HG03460 (cell line): ENCODE data around the gene ZNF274.
"Not testable (repeated sequence)": the region's sequence is repeated elsewhere in the genome, so short reads cannot be mapped to it uniquely, and the experiment has no call there.

ENCODE experiments used
- ATAC-seq: cut with Tn5 transposase; IDR thresholded peaks from one replicate; pipeline ENCODE4 v1.9.1; 2021; ENCODE audit not compliant: unreplicated experiment

ZNF274 gene

DNA sequence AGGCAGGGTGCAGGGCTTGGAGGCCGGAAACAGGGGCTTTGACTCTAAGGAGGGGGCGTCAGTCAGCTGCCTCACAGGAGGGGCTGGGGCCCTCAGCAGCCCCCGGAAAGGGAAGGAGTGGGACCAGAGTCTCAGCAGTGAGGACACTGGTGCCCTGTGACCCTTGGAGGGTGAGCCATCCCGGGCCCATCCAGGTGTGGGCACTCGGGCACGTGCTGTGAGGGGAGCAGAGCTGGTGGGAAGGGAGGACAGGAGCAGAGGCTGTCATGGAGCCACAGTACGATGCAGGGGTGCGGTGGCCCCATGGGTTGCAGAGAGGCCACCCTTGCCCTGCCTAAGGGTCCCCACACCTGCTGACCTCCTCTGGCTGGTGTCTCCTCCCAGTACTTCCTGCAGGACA lies 26.7 kb downstream of the ZNF274 start:
- ATAC-seq = no peak

DNA sequence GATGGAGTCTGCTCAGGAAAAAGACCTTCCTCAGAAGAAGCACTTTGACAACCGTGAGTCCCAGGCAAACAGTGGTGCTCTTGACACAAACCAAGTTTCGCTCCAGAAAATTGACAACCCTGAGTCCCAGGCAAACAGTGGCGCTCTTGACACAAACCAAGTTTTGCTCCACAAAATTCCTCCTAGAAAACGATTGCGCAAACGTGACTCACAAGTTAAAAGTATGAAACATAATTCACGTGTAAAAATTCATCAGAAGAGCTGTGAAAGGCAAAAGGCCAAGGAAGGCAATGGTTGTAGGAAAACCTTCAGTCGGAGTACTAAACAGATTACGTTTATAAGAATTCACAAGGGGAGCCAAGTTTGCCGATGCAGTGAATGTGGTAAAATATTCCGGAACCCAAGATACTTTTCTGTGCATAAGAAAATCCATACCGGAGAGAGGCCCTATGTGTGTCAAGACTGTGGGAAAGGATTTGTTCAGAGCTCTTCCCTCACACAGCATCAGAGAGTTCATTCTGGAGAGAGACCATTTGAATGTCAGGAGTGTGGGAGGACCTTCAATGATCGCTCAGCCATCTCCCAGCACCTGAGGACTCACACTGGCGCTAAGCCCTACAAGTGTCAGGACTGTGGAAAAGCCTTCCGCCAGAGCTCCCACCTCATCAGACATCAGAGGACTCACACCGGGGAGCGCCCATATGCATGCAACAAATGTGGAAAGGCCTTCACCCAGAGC lies 29.6 kb downstream of the ZNF274 start:
- no peak for ATAC-seq

DNA sequence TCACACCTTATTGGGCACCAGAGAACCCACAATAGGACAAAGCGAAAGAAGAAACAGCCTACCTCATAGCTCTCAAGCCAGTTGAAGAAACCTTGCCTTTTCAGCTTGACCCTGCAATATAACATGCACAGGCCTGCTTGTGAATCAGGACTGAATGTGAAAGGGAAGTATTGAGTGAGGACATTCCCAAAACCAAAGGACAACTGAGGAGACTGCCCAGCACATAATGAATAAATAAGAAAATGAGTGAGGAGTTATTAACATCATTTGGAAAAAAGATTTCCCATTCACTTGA lies 30.2 kb downstream of the ZNF274 start:
- ATAC-seq = no peak

DNA sequence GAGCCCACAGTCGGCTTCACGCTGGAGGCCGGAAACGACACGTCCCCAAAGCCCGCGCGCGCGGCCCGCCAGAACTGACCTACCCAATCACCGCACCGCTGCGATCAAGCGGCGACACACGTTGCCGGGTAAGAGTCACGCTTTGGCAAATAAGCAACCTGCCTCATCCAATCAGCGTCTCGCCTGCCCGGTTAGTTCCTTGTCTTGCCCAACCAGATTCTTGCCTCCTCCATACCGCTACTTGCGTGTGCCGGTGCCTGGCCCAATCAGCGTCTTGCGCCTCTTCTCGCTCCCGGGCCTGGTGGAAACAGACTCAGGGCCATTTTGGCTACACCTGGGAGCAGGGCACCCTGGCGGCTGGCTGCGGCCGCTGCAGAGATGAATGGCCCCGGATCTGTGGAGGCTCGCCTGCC lies 34.2 kb downstream of the ZNF274 start:
- no peak for ATAC-seq

DNA sequence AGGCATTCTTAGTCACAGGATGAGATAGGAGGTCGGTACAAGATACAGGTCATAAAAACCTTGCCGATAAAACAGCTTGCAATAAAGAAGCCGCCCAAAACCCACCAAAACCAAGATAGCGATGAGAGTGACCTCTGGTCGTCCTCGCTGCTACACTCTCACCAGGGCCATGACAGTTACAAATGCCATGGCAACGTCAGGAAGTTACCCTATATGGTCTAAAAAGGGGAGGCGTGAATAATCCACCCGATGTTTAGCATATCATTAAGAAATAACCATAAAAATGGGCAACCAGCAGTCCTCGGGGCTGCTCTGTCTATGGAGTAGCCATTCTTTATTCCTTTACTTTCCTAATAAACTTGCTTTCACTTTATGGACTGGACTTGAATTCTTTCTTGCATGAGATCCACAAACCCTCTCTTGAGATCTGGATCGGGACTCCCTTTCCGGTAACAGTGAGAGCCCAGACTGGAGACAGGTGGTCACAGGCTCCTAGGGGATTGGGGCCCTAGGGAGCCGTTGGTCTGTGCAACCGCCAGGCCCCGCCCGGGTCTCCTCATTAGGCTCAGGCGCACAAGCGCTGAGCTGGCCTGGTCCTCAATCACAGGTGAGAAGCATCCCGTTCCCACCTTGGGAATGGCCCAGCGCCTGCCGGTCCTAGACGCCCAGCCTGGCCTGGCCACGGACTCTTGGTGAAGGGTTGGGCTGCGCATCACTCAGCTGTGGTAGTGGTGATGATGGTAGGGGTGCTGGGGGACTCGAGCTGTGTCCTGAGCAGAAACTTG lies 34.9 kb downstream of the ZNF274 start:
- ATAC-seq = no peak

DNA sequence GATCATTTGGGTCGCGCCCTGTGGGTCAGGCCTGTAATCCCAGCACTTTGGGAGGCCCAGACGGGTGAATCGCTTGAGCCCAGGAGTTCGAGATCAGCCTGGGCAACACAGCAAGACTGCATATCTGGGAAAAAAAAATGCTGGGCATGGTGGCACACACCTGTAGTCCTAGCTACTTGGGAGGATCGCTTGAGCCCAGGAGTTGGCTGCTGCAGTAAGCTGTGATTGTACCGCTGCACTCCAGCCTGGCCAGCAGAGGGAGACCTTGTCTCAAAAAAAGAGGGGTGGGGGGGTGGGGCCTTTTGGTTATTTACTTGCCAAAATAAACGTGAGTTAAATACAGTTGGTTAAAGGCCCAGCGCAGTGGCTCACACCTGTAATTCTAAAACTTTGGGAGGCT lies 36.0 kb downstream of the ZNF274 start:
- ATAC-seq = no peak

DNA sequence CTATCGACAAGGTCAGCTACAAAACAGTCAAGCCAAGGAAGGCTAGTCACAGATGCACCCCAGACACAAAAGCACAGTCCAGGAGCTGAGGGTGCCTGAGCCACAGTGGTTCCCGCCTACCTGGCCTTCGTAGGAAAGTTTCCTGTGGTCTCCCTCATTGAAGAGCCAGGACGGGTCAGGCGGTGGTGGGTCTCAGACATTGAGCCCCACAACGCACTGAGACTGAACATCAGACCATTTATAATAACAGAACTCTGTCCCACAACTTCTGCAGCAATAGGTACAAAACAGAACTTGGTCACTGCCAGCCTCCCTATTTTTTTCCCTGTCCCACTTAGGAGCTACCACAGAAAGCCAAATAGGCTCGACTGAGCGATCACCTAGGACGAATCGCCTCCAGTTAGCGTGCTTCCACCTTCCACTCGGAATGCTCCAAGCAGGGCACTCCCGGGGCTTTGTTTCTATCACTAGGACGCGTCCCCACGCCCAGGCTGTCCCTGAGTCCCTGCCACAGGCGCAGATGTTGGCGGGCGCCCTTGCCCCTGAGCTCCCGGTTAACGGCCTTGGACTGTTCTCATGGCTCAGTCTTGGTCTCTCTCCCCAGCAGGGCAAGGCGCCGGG lies 45.2 kb downstream of the ZNF274 start:
- ATAC-seq = no peak

DNA sequence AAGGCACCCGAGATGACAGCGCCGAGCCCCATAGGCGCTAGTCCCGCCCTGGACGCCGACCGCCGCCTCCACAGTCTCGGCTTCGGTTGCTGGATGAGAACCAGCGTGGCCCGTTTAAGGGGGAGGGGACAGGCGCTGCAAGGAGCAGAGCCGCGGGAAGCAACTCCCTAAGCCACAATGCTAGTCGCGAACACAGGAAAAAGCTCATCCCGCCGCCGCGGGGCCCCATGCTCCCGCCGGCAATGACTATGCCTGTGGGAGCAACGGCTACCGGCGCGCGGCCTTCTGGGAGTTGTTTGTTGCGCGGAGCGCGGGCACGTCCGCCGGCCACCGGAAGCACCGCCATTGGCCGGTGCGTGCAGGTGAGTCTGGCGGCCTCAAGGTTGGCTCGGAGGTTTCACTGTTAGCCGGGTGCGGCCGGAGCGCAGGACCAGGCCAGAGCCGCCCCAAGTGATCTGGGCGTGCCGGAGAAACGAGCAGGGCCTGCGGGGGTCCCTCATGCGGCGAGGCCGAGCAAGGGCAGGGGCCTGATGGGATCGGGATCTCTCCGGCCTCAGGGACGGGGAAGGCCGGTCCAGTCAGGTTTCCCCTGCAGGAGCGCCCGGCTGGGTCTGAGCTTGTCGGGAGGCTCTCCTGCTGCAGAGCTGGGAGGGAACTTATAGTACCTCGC lies 45.9 kb downstream of the ZNF274 start, which contains the start of gene ZNF544:
Gene ZNF544 (plus strand): TSS at position 330 of the 670 bp plus-strand sequence. CDS start 15,110 bp downstream, outside the sequence.
- ATAC-seq = peak; percentile 93

DNA sequence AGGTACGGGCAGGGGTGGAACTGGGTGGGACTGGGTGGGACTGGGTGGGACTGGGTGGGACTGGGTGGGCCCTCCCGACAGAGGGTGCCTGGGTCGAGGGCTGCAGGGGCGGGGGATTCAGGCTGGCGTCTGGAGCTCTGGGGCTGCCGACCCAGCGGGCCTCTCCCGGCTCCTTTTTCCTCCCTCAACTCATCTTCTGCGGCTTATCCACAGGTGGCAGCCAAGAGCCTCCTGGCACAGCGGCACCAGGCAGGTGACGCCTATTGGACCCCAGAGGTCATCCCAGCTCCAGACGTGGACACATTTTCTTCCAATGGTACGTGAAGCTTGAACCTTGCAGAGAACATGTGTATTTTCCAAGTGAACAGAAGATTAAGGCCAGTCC lies 46.4 kb downstream of the ZNF274 start:
- no peak for ATAC-seq

DNA sequence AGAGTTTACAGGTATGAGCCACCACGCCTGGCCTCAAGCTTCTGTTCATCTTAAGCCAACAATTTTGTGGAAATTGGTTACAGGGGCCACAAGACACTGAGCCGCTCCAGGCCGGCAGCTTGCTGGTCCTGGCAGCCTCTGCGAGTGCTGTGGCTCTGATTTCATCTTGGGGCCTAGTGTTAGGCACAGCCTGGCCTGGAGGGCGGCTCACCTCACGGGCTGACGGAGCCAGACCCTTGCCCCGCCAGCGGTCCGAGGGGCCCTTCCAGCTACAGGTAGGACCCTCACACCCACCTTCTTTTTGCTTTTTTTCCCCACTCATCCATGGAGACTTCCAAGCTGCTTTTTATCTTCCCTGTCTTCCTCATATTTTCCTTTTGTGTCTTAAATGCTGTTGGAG lies 54.5 kb downstream of the ZNF274 start:
- ATAC-seq = no peak

DNA sequence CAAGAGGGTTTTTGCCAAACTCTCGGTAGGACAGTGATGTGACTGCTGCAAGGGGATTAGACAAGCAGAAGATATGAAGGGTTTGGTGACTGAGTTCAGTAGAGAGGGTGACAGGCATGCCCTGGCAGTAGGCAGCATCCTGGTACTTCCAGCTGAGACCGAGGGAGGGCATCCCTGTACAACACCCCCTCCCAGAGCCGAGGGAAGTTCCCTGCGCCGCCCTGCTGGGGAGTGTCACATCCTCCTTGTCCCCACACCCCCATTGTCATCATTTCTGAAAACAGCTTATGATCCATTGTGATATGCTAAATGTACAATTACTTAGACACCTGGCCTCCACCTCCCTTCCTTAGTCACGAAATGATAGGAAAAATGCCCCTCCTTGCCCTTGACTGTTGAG lies 60.5 kb downstream of the ZNF274 start:
- ATAC-seq = no peak

DNA sequence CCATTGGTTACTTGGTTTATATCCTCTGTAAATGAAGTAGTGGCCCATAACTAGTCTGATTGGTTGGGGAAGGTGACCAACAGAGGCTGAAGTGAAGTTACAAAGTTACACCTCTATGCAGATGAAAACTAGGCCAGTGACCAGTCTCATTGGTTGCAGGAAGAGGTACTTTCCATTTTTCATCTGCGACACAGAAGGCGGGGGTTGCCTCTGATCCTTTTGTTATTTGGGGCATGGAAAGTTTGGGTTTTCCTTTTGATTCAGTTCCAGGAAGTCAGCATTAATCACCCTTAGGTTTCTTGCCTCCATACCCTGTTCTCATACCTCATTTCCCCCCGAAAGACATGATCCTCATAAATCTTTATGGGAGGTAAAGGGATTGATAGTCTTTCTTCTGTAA lies 66.0 kb downstream of the ZNF274 start:
- no peak for ATAC-seq

DNA sequence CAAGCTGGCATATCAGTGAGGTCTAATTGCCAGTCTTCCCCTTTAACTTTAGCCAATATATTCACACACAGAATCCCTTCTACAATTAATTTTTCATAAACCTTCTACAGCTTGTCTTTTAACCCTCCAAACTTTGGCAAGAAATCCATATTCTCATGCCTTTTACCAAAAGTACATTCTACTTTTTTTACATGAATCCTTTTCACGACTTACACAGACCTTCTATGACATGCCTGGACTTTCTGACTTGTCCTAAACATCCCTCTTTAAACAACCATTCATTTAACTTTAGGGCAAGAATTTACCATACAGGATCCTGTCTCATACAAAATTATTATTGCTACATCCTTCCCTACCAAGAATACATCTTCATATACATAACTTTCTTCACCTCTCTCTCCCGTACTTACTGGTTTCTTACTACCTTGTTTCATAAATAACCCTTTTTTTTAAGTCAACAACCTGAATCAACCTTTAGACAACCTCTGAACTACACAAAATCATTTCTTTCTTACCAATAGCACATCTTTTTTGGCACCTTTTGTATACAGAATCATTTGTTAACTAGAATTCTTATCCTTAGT lies 69.3 kb downstream of the ZNF274 start:
- no peak for ATAC-seq

DNA sequence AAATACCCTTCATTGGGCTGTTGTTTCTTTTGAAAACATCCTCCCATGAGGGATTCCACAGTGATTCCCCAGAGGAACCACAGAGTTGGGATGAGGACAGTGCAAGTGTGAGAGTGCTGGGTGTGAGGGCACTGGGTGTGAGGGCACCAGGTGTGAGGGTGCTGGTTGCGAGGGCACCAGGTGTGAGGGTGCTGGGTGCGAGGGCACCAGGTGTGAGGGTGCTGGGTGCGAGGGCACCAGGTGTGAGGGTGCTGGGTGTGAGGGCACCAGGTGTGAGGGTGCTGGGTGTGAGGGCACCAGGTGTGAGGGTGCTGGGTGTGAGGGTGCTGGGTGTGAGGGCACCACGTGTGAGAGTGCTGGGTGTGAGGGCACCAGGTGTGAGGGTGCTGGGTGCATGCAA lies 75.4 kb downstream of the ZNF274 start:
- ATAC-seq = not testable (repeated sequence)

DNA sequence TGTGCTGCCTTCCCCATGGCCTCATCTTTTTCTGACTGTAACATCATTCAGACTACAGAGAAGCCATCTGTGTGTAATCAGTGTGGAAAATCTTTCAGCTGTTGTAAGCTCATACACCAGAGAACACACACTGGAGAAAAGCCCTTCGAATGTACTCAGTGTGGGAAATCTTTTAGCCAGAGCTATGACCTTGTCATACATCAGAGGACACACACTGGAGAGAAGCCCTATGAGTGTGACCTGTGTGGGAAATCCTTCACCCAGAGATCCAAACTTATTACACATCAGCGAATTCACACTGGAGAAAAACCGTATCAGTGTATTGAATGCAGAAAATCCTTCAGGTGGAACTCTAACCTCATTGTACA lies 78.7 kb downstream of the ZNF274 start:
- no peak for ATAC-seq

DNA sequence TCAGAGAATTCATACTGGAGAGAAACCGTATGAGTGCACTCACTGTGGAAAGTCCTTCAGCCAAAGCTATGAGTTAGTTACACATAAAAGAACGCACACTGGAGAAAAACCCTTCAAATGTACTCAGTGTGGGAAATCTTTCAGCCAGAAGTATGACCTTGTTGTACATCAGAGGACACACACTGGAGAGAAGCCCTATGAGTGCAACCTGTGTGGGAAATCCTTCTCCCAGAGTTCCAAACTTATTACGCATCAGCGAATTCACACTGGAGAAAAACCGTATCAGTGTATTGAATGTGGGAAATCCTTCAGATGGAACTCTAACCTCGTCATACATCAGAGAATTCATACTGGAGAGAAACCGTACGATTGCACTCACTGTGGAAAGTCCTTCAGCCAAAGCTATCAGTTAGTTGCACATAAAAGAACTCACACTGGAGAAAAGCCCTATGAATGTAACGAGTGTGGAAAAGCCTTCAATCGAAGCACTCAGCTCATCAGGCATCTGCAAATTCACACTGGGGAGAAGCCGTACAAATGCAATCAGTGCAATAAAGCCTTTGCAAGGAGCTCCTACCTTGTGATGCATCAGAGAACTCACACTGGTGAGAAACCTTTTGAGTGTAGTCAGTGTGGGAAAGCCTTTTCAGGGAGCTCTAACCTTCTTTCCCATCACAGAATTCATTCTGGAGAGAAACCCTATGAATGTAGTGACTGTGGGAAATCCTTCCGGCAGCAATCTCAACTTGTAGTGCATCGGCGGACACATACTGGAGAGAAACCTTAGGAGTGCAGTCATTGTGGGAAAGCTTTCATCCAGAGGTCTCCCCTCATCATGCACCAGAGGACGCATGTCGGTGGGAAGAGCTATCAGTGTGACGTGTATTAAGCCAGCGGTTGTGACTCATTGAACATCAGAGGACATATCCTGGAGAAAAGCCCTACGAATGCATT lies 79.4 kb downstream of the ZNF274 start:
- ATAC-seq = no peak

DNA sequence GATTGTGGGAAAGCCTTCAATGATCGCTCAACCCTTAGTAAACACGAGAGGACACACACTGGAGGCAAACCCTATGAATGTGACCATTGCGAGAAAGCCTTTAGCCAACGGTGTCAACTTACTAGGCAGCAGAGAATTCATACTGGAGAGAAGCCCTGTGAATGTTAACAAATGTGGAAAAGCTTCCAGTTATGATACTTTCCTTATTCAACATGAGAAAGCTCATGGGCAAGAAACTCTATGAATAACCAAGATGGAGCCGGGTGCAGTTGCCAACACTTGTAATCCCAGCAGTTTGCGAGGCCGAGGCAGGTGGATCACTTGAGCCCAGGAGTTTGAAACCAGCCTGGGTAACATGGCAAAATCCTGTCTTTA lies 80.0 kb downstream of the ZNF274 start:
- no peak for ATAC-seq
